ENCODE data around the gene COQ7.

GRCh38 chr16:19126300-19126699 lies 58.9 kb downstream of the COQ7 start:
- no peak for TF ChIP-seq CTCF (IDR thresholded peaks at IDR 0.05)
- TF ChIP-seq RAD21 (IDR thresholded peaks at IDR 0.05; ENCODE audit: low read length) = no peak
- TF ChIP-seq RXRA (IDR thresholded peaks at IDR 0.05; ENCODE audit: borderline replicate concordance, low read depth) = no peak

Measured in SK-N-SH (cell line).